NCI-H748 treated with DMSO at 0.1 percent for 48 hours (cell line): Measurements from ENCODE around the gene OSR1.

Source experiments
- DNase-seq: peaks from one replicate; lab custom pipeline; 2025; lab: John Stamatoyannopoulos, UW

Gene OSR1

DNA sequence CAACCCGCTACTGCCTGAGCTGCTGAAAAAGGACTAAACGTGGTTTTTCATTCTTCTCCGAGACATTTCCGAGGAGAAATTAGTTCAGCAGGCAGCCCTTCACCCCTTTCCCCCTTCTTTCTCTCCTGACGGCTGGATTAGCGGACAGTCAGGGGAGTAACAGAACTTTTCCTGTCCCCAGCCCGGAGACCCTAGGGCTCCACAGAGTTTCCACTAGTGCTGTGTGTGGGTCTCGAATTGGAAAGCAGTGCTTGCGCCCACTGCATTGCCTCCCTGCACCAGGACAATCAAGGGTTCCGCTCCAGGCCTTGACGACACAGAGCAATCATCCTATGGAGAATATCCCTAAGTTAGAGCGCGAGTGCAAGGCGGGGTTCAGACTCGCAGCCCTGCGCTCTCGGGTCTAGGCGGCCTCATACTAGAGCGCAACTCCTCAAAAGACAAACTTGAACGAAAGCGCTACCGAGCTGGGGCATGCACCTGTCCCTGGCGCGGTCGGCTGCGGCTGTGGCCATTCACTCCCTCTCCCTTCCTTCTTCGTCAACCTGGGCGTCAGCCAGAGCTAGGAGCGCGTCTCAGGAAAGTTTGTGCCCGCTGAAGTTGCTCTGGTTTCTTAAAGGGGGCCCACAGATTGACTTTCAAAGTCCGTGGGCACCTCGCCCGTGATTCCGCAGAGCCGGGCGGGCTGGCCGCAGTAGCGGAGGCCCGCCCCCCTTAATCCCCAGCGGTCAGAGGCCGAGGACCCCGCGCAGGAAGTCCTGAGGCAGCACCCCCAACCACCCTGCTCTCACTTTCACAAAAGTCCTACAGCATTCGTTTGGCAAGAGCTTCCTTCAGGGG is 801 bp downstream of the OSR1 start:
- DNase-seq: no peak

- no peak for DNase-seq
Observed at GRCh38 chr2:19356545-19357401, 1.6 kb downstream of the OSR1 start.

DNA sequence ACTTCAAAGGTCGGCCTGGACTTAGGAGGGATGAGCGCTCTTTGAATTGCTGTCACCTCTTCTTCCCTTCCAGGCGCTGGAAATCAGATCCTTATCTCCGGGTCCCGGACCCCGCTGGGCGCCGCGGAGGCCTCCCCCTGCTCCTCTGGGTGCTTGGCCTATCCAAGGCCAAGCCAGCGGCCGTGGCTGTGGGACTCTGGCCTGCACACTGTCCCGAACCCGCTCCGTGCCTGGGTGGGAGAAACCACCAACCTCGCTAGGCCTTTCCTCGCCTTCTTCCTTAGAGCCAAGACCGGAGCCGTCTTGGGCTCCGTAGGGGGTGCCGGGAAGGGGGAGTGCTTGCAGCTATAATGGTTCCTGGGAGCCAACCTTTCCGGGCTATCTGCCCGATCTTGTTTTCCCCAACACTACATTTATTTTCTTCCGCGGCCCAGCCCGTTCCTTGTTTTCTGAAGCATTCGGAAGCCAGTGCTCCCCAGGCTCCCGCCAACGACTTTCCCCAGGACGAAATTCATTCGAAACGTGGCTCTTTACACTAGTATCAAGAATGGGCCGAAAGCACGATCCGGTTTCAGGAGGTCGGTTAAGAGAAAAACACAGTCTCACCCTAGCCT is 2.4 kb downstream of the OSR1 start:
- no peak for DNase-seq

- no peak for DNase-seq
Observed at GRCh38 chr2:19355416-19355821, 3.0 kb downstream of the OSR1 start.

DNA sequence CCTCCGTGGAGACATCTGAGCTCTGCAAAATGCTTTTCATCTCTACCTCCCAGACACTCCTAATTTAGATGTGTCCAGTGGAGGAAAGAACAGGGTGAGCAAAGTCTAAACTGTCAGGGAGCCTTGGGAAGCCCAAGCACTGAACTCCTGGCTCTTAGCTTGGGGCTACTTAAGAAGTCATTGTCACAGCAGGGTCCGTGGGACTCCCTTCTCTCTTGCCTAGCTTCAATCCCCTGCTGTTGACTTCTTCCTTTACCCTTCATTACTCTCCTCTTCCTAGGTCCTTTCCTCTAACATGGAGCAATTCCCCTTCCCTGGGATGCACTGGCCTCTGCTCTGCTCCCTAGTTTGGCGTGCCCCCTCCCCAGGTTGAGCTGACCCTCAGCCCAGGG is 3.4 kb downstream of the OSR1 start:
- no peak for DNase-seq

DNA sequence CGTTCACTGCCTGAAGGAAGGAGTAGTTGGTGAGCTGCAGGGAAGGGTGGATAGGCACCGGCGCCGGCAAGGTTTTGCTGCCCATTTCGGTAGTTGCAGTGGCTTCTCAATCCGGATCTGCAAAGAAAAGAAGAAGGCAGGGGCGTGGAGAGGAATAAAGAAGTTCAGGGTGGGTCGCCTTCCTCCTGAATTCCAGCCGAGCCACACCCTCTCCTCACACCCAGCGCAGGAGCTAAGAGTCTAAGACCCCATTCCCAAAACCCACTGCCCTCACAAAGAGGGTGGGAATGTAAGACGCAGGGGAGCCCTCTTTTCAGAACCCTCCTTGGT is 4.7 kb downstream of the OSR1 start:
- no peak for DNase-seq

DNA sequence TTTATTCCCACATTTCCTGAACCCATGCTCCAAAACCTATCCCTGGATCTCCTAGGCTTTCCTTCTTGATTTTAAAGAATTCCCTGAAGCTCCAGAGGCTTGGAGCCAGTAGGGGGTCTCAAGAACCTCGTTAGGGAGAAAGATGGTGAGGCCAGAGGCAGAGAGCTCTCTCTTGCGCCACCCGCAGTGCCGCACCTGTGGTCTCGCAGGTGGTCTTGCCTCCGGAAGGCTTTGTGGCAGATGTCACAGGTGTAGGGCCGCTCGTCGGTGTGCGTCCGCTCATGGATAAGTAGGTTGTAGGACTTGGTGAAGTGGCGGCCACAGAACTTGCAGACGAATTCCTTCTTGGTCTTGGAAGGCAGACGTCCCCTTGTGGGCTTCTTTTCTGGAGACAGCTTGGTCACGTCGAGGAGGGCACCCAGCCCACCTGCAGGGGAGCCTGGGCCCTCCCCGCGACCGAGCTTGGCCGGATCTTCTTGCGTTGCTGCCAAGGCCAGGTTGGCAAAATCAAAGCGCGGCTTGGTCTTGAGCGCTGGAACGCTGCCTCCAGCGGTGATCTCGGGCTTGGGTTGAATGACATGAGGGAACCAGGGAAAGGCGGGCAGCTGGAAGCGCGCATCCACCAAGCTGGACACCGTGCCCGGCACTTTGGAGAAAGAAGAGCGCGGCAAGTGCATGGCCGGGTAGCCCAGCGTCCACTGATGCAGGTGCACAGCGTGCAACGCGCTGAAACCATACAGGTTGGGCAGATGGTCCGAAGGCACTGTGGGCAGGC is 5.3 kb downstream of the OSR1 start:
- no peak for DNase-seq

DNA sequence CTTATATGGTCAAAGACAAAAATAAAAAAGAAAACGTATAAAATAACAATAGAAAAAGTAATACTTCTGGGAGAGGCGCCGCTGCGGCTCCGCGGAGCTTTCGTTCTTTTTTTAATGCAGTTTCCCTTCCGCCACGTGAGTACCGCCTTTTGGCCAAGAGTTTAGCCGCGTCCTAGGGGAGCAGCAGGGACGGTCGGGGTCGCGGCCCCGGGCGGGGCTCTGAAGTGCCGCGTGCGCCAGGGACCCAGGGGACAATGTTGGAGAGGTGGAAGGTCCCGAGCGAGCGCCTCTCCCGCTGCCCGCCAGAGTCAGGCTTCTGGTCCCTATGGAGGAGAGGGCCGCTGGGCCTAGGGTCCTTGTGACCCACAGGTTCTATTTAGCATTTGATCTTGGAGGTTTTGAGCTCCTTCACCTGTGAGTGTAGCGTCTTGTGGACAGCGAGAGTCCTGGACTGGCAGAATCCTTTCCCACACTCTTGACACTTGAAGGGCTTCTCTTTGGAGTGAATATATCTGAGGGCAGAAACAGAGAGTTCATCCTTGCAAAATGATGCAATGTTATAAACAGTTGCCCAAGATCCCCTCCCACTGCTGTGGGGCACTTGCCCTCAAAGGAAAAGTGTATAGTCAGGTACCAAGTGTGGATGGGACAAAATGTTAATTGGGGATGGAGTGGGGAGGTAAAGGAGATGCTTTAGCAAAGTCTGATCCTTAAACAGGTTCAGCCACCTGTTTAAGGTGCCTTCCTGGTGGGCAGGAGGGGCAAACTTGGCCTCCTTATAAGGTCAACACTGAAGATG is 6.3 kb downstream of the OSR1 start:
- DNase-seq: no peak

DNA sequence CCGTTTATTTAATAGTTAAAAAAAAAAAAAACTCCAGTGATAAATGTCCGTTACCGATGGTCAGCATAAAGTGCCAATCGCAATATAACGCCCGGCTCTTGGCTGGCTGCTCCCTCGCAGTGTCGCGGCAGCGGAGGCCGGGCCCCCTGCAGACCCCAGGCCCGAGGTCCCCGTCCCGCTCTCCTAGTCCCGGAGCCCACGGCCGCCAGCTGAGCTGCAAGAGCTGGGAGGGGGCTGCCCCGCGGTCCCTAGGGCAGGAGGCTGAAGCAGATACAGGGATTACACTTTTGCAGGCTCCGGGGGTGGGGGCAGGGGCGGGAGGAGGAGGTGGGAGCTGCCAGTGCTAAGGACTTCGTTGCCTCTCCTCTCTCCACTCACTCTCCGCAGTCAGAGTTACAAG is 6.9 kb downstream of the OSR1 start:
- DNase-seq: no peak

DNA sequence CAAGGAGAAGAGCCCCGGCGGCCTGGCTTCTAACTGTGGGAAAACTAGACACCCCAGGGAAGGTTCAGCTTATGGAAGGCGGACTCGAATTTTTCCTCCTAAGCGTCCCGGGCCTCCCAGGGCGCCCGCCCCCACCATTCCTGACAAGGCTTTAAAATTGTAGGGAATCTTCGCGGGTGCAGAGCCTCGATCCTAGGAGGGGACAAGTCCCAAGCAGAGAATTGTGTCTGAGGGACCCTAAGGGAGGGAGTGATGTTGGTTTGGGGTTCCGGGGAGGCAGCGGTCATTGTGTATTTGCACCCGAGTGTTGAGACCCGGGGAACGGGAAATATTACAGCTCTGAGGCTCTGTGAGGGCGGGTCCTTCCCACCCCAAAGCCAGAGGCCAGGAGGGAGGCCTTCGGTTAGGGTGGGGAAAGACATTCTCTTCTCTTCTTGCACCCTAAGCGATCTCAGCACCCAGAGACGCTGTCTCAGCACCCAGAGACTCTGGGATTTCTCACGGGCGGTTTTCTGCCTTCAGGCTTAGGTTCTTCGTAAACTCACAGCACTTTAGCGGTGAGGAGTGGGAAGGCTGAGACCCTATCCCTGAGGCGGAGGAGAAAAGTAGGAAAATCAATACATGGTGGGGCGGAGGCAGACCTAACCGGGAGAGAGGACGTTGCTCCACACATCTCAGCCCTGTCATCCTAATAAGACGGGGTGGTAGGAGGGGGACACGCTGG is 7.6 kb downstream of the OSR1 start:
- DNase-seq: no peak

DNA sequence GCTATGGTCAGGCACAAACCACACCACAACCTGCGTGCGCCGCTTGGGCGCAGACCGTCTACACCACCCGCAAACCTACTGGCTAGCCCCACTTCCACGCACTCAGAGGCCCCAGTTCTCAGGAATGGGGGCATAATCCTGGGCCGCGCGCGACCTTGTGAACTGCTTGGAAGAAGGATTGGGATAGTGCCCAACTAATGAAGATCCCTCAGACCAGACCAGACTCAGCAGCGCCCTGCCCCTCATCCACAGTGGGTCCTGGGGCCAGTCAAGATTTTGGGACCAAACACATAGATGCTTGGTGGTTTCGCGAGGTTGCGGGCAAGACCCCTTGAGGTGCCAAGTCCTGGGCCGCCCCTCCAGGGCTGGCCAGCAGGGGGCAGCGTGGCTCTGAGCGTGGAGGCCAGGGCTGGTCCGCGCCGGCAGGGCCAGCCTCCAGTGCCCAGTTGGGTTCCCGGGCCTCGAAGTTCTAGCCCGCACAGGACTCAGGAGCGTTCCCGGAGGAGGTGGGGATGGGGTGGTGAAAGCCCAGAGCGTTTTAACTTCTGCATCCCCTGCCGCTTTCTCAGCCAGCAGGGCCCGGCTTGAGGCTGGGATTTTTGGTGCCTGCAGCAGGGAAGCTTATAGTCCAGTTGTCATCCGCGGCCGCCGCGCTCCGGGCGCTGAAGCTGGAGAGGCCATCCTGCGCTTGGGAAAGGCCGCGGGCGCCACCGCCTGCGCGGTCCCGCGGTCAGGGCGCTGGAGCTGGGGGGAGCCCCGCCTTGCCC is 8.3 kb downstream of the OSR1 start:
- DNase-seq: no peak

DNA sequence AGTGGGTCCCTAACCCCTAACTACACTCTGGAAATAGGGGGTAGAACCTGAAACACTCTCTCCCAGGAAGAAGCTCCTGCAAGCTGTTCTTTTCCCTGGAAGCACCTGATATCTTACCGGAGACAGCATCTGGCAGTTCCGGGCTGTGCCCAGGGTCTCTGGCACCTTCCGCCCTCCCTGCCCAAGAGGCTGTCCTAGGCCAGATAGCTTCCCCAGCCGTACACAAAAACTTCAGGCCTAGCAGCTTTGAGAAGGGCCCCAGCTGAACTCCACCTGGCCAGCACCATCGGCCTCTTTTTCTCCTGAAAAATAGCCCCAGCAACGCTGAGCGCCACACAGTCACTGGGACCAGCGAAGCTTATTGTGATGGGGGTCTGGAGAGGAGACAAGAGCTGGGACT is 9.7 kb downstream of the OSR1 start:
- no peak for DNase-seq

GRCh38 chr2:19347619-19348562 is 10.5 kb downstream of the OSR1 start:
- DNase-seq: peak; percentile 74

GRCh38 chr2:19346983-19347618 is 11.3 kb downstream of the OSR1 start:
- no peak for DNase-seq

GRCh38 chr2:19337742-19338141 is 20.7 kb downstream of the OSR1 start:
- no peak for DNase-seq

DNA sequence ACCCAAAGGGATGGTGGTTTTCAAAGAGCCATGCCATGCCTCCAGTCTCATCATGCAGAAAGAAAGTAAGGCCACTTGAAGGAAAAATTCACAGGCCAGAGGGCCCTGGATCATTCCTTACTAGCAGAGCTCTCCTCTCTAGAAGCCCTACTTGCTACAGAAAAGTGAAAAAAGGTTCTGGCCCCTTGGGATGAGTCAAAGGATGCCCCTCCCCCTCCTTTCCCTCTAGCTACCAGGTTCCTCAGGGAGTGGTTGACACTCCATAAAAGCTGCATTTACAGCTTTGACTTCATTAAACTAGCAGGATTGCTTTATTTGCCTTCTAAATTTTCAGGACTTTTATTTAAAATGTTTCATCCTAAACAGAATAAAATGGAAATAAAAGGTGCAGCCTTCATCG is 21.2 kb downstream of the OSR1 start:
- no peak for DNase-seq

DNA sequence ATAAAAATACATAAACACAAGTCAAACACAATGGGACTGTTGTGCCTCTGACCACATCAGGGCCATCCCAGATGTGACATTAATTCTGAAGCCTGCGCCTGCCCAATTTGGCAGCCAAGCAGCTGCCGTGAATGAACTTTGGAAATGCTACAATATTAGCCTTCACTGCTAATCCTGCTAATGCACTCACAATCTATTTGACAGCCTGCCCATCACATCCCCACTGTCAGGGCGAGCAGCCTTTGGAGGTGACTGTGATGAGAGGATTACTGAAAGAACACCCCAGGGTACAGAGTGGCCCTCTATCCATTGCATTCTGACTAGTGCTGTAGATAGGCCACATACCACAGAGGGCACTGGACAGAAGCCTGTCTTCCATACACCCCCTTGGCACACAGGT is 21.6 kb downstream of the OSR1 start:
- no peak for DNase-seq

- no peak for DNase-seq
Observed at GRCh38 chr2:19332503-19332902, 25.9 kb downstream of the OSR1 start.
